Neural cell (in vitro differentiated cells): Measurements from ENCODE around the gene GTSE1. TPM values are rescaled to one million over a fixed set of nuclear protein-coding genes. Genes with fewer than 3 reads are reported as not detected.
A peak's percentile ranks its signal among the peaks of the same experiment; 100 is the strongest.

Experiments
- H2AFZ ChIP-seq: fragments of 200-600, 300-800 bp; sonication (generic), shearing (Covaris generic); 2 replicates; pipeline ENCODE4 v1.6.0; 2014; ENCODE audit warnings: low read depth, mild to moderate bottlenecking, antibody characterized with exemption, low read length, moderate library complexity
- H3F3A ChIP-seq: fragments of 200-600 bp; shearing (Covaris generic); 2 replicates; pipeline ENCODE4 v1.6.1; 2016; ENCODE audit warnings: mild to moderate bottlenecking, moderate library complexity, mixed read lengths, antibody characterized with exemption, low read length; ENCODE audit not compliant: insufficient read depth, poor library complexity, severe bottlenecking
- H3K27ac ChIP-seq: fragments of 200-600, 300-800 bp; sonication (generic), shearing (Covaris generic); 2 replicates; pipeline ENCODE4 v1.5.1; 2014; ENCODE audit warnings: mild to moderate bottlenecking, low read length, moderate library complexity
- H3K27me3 ChIP-seq: fragments of 300-800, 200-600 bp; sonication (generic), shearing (Covaris generic); 2 replicates; pipeline ENCODE4 v1.6.0; 2014; ENCODE audit warnings: mild to moderate bottlenecking, low read depth, low read length, moderate library complexity; ENCODE audit not compliant: insufficient read depth
- H3K36me3 ChIP-seq: fragments of 300-800, 200-600 bp; sonication (generic), shearing (Covaris generic); 2 replicates; pipeline ENCODE4 v1.5.1; 2014; ENCODE audit warnings: mild to moderate bottlenecking, antibody characterized with exemption, low read length, moderate library complexity; ENCODE audit not compliant: insufficient read depth
- H3K4me2 ChIP-seq: fragments of 300-800, 200-600 bp; sonication (generic), shearing (Covaris generic); 2 replicates; pipeline ENCODE4 v1.6.0; 2014; ENCODE audit warnings: mild to moderate bottlenecking, low read length
- H3K4me3 ChIP-seq: fragments of 300-800, 200-600 bp; sonication (generic), shearing (Covaris generic); 2 replicates; pipeline ENCODE4 v1.5.1; 2014; ENCODE audit warnings: mild to moderate bottlenecking, low read length, moderate library complexity
- H3K79me2 ChIP-seq: fragments of 200-600 bp; shearing (Covaris generic); replicated peaks from 2 replicates; pipeline ENCODE4 v1.6.0; 2014; ENCODE audit warnings: mild to moderate bottlenecking, low read length, moderate library complexity; ENCODE audit not compliant: insufficient read depth
- H3K9ac ChIP-seq: fragments of 300-800, 200-600 bp; sonication (generic), shearing (Covaris generic); 2 replicates; pipeline ENCODE4 v1.6.1; 2016; ENCODE audit warnings: mild to moderate bottlenecking, low read length, mixed read lengths
- H3K9me2 ChIP-seq: fragments of 200-600 bp; shearing (Covaris generic); 2 replicates; pipeline ENCODE4 v1.6.1; 2016; ENCODE audit warnings: mild to moderate bottlenecking, low read length, mixed read lengths; ENCODE audit not compliant: insufficient read depth
- H3K9me3 ChIP-seq: fragments of 200-600, 300-800 bp; sonication (generic), shearing (Covaris generic); 2 replicates; pipeline ENCODE4 v1.6.1; 2016; ENCODE audit warnings: mild to moderate bottlenecking, mixed run types, low read length, moderate library complexity, mixed read lengths
- H4K20me1 ChIP-seq: fragments of 200-600 bp; shearing (Covaris generic); 2 replicates; pipeline ENCODE4 v1.6.1; 2016; ENCODE audit warnings: mild to moderate bottlenecking, mixed run types; ENCODE audit not compliant: insufficient read depth
- CTCF ChIP-seq: fragments of 450-650 bp; IDR thresholded peaks from 2 replicates; pipeline ENCODE4 v1.5.1; 2014; ENCODE audit warnings: antibody characterized with exemption, mild to moderate bottlenecking, moderate library complexity; ENCODE audit not compliant: poor library complexity, severe bottlenecking
- EP300 ChIP-seq: fragments of 450-650 bp; conservative IDR thresholded peaks from 2 replicates; pipeline ENCODE4 v1.6.1; 2014; ENCODE audit warnings: antibody characterized with exemption, mild to moderate bottlenecking, moderate library complexity; ENCODE audit not compliant: poor library complexity, severe bottlenecking
- EZH2 ChIP-seq: fragments of 200-600, 300-800 bp; shearing (Covaris generic), sonication (generic); IDR thresholded peaks from 2 replicates; pipeline ENCODE4 v1.6.1; 2014; ENCODE audit warnings: antibody characterized with exemption, low read length, borderline replicate concordance, mild to moderate bottlenecking; ENCODE audit not compliant: insufficient read depth, poor library complexity, severe bottlenecking
- MXI1 ChIP-seq: fragments of 450-650 bp; conservative IDR thresholded peaks from 2 replicates; pipeline ENCODE4 v1.6.1; 2014; ENCODE audit warnings: antibody characterized with exemption, mild to moderate bottlenecking; ENCODE audit not compliant: poor library complexity, severe bottlenecking
- POLR2AphosphoS5 ChIP-seq: IDR thresholded peaks from 2 replicates; pipeline ENCODE4 v1.6.1; 2012
- RAD21 ChIP-seq: fragments of 450-650 bp; conservative IDR thresholded peaks from 2 replicates; pipeline ENCODE4 v1.6.1; 2014; ENCODE audit warnings: antibody characterized with exemption, mild to moderate bottlenecking, moderate library complexity
- SMC3 ChIP-seq: fragments of 450-650 bp; conservative IDR thresholded peaks from 2 replicates; pipeline ENCODE4 v1.6.1; 2014; ENCODE audit warnings: antibody characterized with exemption, mild to moderate bottlenecking, moderate library complexity; ENCODE audit not compliant: poor library complexity
- TAF1 ChIP-seq: IDR thresholded peaks from 2 replicates; pipeline ENCODE4 v1.6.1; 2012; ENCODE audit warnings: low read depth
- polyA plus RNA-seq: library from polyadenylated mRNA; depleted of rRNA; stranded (reverse); fragments of >200 nt; gene quantifications from 2 replicates; pipeline ENCODE4 v1.2.3, GENCODE V29; 2014
- TF ChIP-seq, protein P1 (sequence below): IDR thresholded peaks from 2 replicates; pipeline ENCODE4 v1.6.1; 2012; ENCODE audit warnings: borderline replicate concordance

Gene GTSE1
- polyA plus RNA-seq, 1 donor from 2014 or later, result 0.28 TPM

DNA sequence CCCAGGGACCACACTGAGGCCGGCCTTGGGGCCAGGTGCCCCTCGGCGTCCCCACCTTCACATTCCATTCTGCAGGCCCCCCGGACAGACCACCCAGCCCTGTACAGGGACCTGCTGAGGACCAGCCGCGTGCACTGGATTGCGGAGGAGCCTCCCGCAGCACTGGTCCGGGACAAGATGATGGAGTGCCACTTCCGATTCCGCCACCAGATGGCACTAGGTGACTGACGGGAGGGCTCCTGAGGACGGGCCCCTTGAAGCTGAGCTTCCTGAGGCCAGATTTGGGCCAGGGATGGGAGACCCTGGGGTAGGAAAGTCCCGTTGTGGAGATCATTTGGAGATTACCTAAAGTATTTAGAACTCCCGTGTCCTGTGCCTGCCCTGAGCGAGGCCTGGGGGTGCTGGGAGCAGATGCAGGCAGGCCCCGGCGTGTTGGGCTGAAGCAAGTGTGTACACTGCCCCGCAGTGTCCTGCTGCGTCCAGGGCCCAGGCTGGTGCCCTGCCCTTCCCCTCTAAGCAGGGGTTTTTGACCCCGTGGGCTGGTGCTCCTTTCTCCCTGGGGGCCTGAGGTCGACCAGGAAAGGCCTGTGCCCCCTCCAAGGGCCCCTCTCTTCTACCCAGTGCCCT is 58.8 kb downstream of the GTSE1 start:
- H3K27ac ChIP-seq, result no peak overlapping the region
- no peaks in the 10 kb centered on the region for H3K9me3 ChIP-seq
- TF ChIP-seq EZH2, result no peak
- TF ChIP-seq POLR2AphosphoS5, result no peak
- no peak for TF ChIP-seq EP300
- no peak for TF ChIP-seq MXI1
- TF ChIP-seq CTCF, result peak; percentile 97
- peak; percentile 100 for TF ChIP-seq SMC3
- TF ChIP-seq, protein P1, sequence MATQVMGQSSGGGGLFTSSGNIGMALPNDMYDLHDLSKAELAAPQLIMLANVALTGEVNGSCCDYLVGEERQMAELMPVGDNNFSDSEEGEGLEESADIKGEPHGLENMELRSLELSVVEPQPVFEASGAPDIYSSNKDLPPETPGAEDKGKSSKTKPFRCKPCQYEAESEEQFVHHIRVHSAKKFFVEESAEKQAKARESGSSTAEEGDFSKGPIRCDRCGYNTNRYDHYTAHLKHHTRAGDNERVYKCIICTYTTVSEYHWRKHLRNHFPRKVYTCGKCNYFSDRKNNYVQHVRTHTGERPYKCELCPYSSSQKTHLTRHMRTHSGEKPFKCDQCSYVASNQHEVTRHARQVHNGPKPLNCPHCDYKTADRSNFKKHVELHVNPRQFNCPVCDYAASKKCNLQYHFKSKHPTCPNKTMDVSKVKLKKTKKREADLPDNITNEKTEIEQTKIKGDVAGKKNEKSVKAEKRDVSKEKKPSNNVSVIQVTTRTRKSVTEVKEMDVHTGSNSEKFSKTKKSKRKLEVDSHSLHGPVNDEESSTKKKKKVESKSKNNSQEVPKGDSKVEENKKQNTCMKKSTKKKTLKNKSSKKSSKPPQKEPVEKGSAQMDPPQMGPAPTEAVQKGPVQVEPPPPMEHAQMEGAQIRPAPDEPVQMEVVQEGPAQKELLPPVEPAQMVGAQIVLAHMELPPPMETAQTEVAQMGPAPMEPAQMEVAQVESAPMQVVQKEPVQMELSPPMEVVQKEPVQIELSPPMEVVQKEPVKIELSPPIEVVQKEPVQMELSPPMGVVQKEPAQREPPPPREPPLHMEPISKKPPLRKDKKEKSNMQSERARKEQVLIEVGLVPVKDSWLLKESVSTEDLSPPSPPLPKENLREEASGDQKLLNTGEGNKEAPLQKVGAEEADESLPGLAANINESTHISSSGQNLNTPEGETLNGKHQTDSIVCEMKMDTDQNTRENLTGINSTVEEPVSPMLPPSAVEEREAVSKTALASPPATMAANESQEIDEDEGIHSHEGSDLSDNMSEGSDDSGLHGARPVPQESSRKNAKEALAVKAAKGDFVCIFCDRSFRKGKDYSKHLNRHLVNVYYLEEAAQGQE, result no peak
- TF ChIP-seq RAD21, result peak; percentile 98
- TF ChIP-seq TAF1, result no peak
- H3K27me3 ChIP-seq, result no peaks in the 10 kb centered on the region
- H3F3A ChIP-seq, result no peaks in the 10 kb centered on the region
- no peaks in the 10 kb centered on the region for H4K20me1 ChIP-seq
- no peak overlapping the region for H3K9ac ChIP-seq
- H3K9me2 ChIP-seq, result no peaks in the 10 kb centered on the region
- no peaks in the 10 kb centered on the region for H3K79me2 ChIP-seq
- no peaks in the 10 kb centered on the region for H3K36me3 ChIP-seq
- no peak overlapping the region for H2AFZ ChIP-seq
- no peak overlapping the region for H3K4me3 ChIP-seq
- H3K4me2 ChIP-seq, result no peak overlapping the region

- H3K4me2 ChIP-seq, result no peak overlapping the region
- H4K20me1 ChIP-seq, result no peaks in the 10 kb centered on the region
- H3K9me2 ChIP-seq, result no peaks in the 10 kb centered on the region
- no peaks in the 10 kb centered on the region for H3F3A ChIP-seq
- no peak overlapping the region for H3K4me3 ChIP-seq
- no peak overlapping the region for H2AFZ ChIP-seq
- no peak overlapping the region for H3K9ac ChIP-seq
- no peak overlapping the region for H3K27ac ChIP-seq
- H3K79me2 ChIP-seq, result no peaks in the 10 kb centered on the region
- H3K27me3 ChIP-seq, result no peaks in the 10 kb centered on the region
- H3K9me3 ChIP-seq, result no peaks in the 10 kb centered on the region
- TF ChIP-seq, protein P1, result no peak
- no peak for TF ChIP-seq RAD21
- no peak for TF ChIP-seq EP300
- TF ChIP-seq POLR2AphosphoS5, result no peak
- no peak for TF ChIP-seq TAF1
- TF ChIP-seq MXI1, result no peak
- no peak for TF ChIP-seq SMC3
- no peak for TF ChIP-seq CTCF
- H3K36me3 ChIP-seq, result no peaks in the 10 kb centered on the region
These were observed 59.4 kb downstream of the GTSE1 start for GRCh38 chr22:46355996-46356471.
